HFFc6 (cell line): ENCODE results near the gene DZIP1. TPM values are rescaled to one million over a fixed set of nuclear protein-coding genes. Genes with fewer than 3 reads are reported as not detected.

ENCODE experiments used
- DNase-seq: peaks from one replicate; pipeline ENCODE4 v3.0.0-alpha.2; 2018
- H3K27ac Mint-ChIP-seq: 2 replicates; pipeline ENCODE4 v1.8.0; 2020; ENCODE audit warnings: mild to moderate bottlenecking, mixed read lengths
- H3K27me3 Mint-ChIP-seq: 2 replicates; pipeline ENCODE4 v1.8.0; 2021; ENCODE audit warnings: mild to moderate bottlenecking, moderate library complexity, mixed read lengths; ENCODE audit not compliant: insufficient read depth
- H3K36me3 Mint-ChIP-seq: 2 replicates; pipeline ENCODE4 v1.8.0; 2021; ENCODE audit warnings: low read depth, mixed read lengths
- H3K4me1 Mint-ChIP-seq: 2 replicates; pipeline ENCODE4 v1.8.0; 2020; ENCODE audit warnings: low read depth, mixed read lengths
- H3K4me3 Mint-ChIP-seq: 2 replicates; pipeline ENCODE4 v1.8.0; 2020; ENCODE audit warnings: mild to moderate bottlenecking, moderate library complexity, mixed read lengths
- H3K9me3 Mint-ChIP-seq: 2 replicates; pipeline ENCODE4 v1.8.0; 2020; ENCODE audit warnings: mild to moderate bottlenecking, mixed read lengths
- total RNA-seq, 6 experiments: library from RNA; stranded (reverse); fragmentation: NEBNext Ultra II Directional; extraction: Animal tissue kit (Norgen Biotek cat#: 25700); gene quantifications; 2 replicates in 1 of 6; 3 replicates in 5 of 6; pipeline ENCODE4 v1.2.3, GENCODE V29; 2021
- TF ChIP-seq, protein P1 (sequence below): fragments of 200-600 bp; sonication (generic); IDR thresholded peaks from 2 replicates; pipeline ENCODE4 v1.5.0; 2021; ENCODE audit warnings: antibody characterized with exemption, mild to moderate bottlenecking

Gene DZIP1
- total RNA-seq, 6 experiments from 2014 or later, result 39.3 to 43.8 (median 42.0) TPM

- TF ChIP-seq, protein P1, sequence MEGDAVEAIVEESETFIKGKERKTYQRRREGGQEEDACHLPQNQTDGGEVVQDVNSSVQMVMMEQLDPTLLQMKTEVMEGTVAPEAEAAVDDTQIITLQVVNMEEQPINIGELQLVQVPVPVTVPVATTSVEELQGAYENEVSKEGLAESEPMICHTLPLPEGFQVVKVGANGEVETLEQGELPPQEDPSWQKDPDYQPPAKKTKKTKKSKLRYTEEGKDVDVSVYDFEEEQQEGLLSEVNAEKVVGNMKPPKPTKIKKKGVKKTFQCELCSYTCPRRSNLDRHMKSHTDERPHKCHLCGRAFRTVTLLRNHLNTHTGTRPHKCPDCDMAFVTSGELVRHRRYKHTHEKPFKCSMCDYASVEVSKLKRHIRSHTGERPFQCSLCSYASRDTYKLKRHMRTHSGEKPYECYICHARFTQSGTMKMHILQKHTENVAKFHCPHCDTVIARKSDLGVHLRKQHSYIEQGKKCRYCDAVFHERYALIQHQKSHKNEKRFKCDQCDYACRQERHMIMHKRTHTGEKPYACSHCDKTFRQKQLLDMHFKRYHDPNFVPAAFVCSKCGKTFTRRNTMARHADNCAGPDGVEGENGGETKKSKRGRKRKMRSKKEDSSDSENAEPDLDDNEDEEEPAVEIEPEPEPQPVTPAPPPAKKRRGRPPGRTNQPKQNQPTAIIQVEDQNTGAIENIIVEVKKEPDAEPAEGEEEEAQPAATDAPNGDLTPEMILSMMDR, result no peak
- no peak overlapping the region for H3K27ac Mint-ChIP-seq
- no peak for DNase-seq
- H3K9me3 Mint-ChIP-seq, result no peaks in the 10 kb centered on the region
- H3K4me3 Mint-ChIP-seq, result no peak overlapping the region
- H3K4me1 Mint-ChIP-seq, result no peaks in the 10 kb centered on the region
- H3K27me3 Mint-ChIP-seq, result peaks cover 39% of the 10 kb centered on the region
- H3K36me3 Mint-ChIP-seq, result no peaks in the 10 kb centered on the region
These were observed 90.7 kb downstream of the DZIP1 start for GRCh38 chr13:95553581-95554385.

GRCh38 chr13:95552539-95553441 lies 91.7 kb downstream of the DZIP1 start, which contains the start of gene CLDN10:
TSS of gene CLDN10 (plus strand) at chr13:95552720. CDS start at chr13:95552754, 34 bp downstream.
- DNase-seq, result no peak
- Mint-ChIP-seq H3K9me3 (no peaks in the 10 kb centered on the region), H3K4me1 (peaks cover 3% of the 10 kb centered on the region; the same call in 1 of the 2 replicates), H3K27ac (no peak within 1 kb of the TSS), H3K4me3 (no peak within 1 kb of the TSS), H3K27me3 (peaks cover 32% of the 10 kb centered on the region), H3K36me3 (no peaks in the 10 kb centered on the region)
- TF ChIP-seq, protein P1, result peak; percentile 28; the same call in 1 of the 2 replicates

GRCh38 chr13:95552208-95552538 lies 92.3 kb downstream of the DZIP1 start:
- TF ChIP-seq, protein P1, result no peak
- Mint-ChIP-seq H3K9me3 (no peaks in the 10 kb centered on the region), H3K36me3 (no peaks in the 10 kb centered on the region), H3K27ac (no peak overlapping the region), H3K27me3 (peaks cover 28% of the 10 kb centered on the region), H3K4me3 (no peak overlapping the region), H3K4me1 (peaks cover 9% of the 10 kb centered on the region; the same call in 1 of the 2 replicates)
- DNase-seq, result no peak

DNA sequence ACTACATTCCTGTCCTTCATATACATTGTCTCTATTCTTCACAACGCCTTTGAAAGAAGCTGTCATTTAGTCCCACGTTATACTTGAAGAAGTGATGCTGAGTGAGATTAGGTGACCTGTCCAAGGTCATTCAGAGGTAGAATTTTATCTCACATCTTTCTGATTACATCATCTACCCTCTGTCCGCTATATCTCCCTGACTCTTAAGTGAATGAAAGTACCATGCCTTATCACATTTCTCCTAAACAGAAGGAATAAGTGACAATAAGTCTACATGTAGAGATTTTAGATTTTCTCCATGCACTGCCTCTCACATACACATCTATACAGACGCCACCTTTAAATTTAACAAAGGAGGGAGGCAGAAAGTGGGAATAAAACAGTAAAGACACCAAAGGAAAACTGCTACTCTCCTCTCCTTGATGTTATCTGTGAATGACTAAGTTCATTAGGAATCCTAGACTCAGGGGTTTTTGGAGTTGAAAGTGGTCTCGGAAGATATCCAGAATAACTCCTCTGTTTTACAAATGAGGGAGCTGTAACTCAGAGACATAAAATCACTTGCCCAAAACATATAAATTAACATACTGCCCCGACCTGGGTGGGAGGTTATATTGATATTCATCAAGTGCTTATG lies 96.9 kb downstream of the DZIP1 start:
- DNase-seq, result no peak
- Mint-ChIP-seq H3K4me3 (no peak overlapping the region), H3K36me3 (no peaks in the 10 kb centered on the region), H3K9me3 (no peaks in the 10 kb centered on the region), H3K27ac (no peak overlapping the region), H3K27me3 (peaks cover 11% of the 10 kb centered on the region), H3K4me1 (peaks cover 9% of the 10 kb centered on the region; the same call in 1 of the 2 replicates)
- TF ChIP-seq, protein P1, result no peak

DNA sequence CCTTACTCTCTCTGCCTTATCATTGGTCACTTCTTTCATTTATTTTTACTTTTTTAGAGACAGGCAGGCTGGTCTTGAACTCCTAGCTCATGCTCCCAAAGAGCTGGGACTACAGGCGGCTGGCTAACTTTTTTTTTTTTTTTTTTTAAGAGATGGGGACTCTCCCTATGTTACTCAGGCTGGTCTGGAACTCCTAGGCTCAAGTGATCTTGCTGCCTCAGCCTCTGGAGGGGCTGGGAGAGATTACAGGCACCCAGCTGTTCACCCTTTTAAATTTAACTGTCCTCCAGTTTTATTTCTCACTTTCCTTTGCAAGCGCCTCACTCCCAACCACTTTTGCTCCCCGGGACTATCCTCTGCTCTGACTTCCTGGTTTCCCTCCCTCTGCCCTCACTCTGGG lies 97.6 kb downstream of the DZIP1 start:
- Mint-ChIP-seq H3K27ac (no peak overlapping the region), H3K27me3 (peaks cover 13% of the 10 kb centered on the region), H3K36me3 (no peaks in the 10 kb centered on the region), H3K4me1 (peaks cover 9% of the 10 kb centered on the region; the same call in 1 of the 2 replicates), H3K4me3 (no peak overlapping the region), H3K9me3 (no peaks in the 10 kb centered on the region)
- TF ChIP-seq, protein P1, result no peak
- DNase-seq, result no peak
